Measurements from ENCODE around the gene CBX3.
"Not testable (repeated sequence)": the region's sequence is repeated elsewhere in the genome, so short reads cannot be mapped to it uniquely, and the experiment has no call there.

Gene CBX3

DNA sequence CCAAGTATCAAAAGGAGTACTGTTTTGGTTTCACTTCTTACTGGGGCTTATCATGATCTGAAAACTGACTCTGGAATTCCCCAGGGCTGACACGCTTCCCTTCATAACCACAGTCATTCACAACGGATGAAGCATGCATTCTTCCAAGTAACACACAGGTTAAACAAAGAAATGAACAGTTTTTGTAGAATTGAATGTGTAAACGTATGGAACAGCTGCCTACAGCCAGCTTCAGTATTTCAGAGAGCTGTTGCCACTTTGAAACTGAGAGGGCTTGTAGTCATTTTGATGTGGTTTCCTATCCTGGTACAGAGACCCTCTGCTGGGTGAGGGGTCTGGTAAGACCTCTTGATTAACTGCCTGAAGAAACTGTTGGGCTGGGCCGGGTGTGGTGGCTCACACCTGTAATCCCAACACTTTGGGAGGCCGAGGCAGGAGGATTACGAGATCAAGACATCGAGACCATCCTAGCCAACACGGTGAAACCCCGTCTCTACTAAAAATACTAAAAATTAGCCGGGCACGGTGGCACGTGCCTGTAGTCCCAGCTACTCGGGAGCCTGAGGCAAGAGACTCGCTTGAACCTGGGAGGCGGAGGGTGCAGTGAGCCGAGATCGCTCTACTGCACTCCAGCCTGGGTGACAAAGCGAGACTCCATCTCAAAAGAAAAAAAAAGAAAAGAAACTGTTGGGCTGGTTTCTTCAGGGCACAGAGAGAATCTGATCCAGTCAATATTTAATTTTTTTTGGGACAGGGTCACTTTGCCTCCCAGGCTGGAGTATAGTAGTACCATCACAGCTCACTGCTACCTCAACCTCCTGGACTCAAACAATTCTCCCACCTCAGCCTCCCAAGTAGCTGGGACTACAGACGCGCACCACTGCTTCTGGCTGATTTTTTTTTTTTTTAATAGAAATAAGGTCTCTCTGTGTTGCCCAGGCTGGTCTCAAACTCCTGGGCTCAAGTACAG, 44.8 kb upstream of the CBX3 start:
- peak overlapping the region in 1 of 2 donors; percentile 9 for H3K4me3 ChIP-seq (replicated peaks in 1 of 2; ENCODE audit: low read depth in 2 of 2, low read length in 2 of 2)
- DNase-seq (ENCODE audit: low read depth in 2 of 2): peak; percentile 85 to 95
- TF ChIP-seq, protein P1, sequence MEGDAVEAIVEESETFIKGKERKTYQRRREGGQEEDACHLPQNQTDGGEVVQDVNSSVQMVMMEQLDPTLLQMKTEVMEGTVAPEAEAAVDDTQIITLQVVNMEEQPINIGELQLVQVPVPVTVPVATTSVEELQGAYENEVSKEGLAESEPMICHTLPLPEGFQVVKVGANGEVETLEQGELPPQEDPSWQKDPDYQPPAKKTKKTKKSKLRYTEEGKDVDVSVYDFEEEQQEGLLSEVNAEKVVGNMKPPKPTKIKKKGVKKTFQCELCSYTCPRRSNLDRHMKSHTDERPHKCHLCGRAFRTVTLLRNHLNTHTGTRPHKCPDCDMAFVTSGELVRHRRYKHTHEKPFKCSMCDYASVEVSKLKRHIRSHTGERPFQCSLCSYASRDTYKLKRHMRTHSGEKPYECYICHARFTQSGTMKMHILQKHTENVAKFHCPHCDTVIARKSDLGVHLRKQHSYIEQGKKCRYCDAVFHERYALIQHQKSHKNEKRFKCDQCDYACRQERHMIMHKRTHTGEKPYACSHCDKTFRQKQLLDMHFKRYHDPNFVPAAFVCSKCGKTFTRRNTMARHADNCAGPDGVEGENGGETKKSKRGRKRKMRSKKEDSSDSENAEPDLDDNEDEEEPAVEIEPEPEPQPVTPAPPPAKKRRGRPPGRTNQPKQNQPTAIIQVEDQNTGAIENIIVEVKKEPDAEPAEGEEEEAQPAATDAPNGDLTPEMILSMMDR (IDR thresholded peaks at IDR 0.05; ENCODE audit: low read depth, low read length): no peak

DNA sequence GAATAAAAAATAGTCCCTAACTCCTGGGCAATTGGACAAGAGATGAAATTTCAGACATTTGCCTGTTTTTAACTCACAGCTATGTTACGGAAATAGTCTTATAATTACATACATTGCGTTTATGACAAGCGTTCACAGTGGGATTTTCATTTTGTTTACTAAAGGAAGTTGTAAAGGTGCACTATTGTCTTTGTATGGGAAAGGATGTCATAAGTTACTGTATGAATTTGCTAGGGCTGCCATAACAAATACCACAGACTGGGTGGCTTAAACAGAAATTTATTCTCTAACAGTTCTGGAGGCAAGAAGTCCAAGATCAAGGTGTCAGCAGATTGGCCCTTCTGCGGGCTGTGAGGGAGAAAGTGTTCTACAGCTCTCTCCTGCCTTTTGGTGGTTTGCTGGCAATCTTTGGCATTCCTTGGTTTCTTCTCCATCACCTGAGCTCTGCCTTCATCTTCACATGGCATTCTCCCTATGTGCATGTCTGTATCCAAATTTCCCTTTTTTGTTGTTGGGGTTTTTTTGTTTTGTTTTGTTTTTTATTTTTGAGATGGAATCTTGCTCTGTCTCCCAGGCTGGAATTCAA, 43.9 kb upstream of the CBX3 start:
- TF ChIP-seq, protein P1 (IDR thresholded peaks at IDR 0.05; ENCODE audit: low read depth, low read length): no peak
- no peak for DNase-seq (ENCODE audit: low read depth in 2 of 2)
- H3K4me3 ChIP-seq (replicated peaks in 1 of 2; ENCODE audit: low read depth in 2 of 2, low read length in 2 of 2): no peak overlapping the region

DNA sequence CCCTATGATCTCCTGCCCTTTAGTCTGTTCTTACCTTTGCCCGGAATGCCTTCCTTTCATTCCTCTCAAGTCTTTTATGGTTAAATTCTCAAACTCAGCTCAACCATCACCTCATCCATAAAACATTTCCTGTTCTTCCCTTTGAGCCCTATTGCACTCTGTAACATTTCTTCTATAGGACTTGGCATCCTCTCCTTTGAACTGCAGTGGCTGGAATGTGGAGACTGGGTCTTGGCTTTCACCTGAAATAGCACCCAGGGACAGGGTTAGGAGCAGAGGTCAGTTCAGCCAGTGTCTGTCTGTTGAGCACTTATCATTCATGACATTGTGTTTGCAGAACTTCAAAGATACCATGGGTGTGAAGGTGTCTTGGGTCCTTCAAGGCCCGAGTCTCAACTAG, 42.3 kb upstream of the CBX3 start:
- H3K4me3 ChIP-seq (replicated peaks in 1 of 2; ENCODE audit: low read depth in 2 of 2, low read length in 2 of 2): no peak overlapping the region
- TF ChIP-seq, protein P1 (IDR thresholded peaks at IDR 0.05; ENCODE audit: low read depth, low read length): no peak
- DNase-seq (ENCODE audit: low read depth in 2 of 2): peak in 1 of 2 donors; percentile 53

DNA sequence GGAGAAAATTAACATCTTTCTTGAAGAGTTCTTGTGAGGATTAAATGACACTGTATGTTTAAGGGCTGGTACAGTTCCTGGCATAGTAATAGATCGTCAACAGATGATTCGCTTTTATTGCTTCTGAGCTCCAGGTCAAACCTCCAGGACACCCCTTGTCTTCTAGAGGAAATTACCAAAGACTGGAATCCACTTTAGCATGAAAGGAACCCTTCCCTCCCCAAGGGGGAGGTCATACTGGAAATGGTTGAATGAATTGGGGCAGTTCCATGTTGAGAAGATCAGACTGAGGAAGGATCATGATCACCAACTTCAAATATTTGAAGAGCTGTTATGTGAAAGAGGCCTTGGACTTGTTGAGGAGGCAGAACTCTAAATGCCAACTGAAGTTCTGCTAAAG, 40.6 kb upstream of the CBX3 start:
- no peak for DNase-seq (ENCODE audit: low read depth in 2 of 2)
- TF ChIP-seq, protein P1 (IDR thresholded peaks at IDR 0.05; ENCODE audit: low read depth, low read length): no peak
- no peak overlapping the region for H3K4me3 ChIP-seq (replicated peaks in 1 of 2; ENCODE audit: low read depth in 2 of 2, low read length in 2 of 2)

DNA sequence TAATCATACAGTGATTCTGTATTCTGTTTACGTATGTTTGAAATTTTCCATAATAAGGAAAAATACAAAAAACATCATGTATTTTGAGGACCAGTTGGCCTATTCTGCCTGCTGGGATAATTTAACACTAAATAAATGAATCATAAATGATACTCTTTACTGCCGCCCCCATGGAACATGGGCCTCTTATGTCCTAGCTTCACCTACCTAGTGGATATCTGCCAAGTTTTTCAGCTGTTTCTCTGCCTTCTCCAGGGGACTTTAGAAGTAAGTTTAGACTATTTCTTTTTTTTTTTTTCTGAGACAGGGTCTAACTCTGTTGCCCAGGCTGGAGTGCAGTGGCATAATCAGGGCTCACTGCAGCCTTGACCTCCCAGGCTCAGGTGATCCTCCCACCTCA, 39.1 kb upstream of the CBX3 start:
- H3K4me3 ChIP-seq (replicated peaks in 1 of 2; ENCODE audit: low read depth in 2 of 2, low read length in 2 of 2): no peak overlapping the region
- TF ChIP-seq, protein P1 (IDR thresholded peaks at IDR 0.05; ENCODE audit: low read depth, low read length): no peak
- no peak for DNase-seq (ENCODE audit: low read depth in 2 of 2)

DNA sequence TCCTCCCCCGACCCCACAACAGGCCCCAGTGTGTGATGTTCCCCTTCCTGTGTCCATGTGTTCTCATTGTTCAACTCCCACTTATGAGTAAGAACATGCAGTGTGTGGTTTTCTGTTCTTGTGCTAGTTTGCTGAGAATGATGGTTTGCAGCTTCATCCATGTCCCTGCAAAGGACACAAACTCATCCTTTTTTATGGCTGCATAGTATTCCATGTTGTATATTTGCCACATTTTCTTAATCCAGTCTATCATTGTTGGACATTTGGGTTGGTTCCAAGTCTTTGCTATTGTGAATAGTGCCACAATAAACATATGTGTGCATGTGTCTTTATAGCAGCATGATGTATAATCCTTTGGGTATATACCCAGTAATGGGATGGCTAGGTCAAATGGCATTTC, 37.7 kb upstream of the CBX3 start:
- not testable (repeated sequence) for DNase-seq (ENCODE audit: low read depth in 2 of 2); H3K4me3 ChIP-seq (replicated peaks in 1 of 2; ENCODE audit: low read depth in 2 of 2, low read length in 2 of 2)

DNA sequence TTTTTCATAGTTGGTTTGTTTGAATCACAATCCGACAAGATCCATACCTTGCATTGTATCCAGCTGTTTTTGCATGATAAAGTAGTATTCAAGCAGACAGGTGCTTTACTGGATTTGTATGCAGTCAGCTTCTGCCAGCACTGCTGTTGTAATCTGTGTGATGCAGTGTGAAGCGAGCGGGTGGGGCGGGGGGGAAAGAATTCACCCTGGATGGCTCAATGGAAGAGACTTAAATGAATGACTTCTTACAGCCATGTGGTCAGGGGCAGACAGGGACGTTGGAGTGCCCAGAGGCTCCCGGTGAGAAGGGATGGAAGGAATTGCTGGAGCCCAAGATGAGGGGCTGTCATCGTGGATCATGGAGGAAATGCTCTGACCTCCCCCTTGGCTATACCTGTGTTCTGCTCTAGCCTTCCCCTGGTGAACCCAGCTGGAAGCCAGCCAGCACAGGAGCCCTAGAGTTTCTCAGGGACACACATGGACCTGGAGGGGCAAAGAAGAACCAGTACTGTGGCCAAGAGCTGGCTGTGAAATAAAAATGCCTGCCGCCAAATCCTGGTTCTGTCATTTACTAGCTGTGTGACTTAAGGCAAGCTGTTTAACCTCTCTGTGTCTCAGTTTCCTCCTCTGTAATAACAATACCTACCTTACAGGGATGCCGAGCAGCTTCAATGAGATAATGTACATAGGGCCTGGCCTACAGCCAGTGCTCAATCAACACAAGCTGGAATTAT, 35.4 kb upstream of the CBX3 start:
- H3K4me3 ChIP-seq (replicated peaks in 1 of 2; ENCODE audit: low read depth in 2 of 2, low read length in 2 of 2): no peak overlapping the region
- DNase-seq (ENCODE audit: low read depth in 2 of 2): no peak
- TF ChIP-seq, protein P1 (IDR thresholded peaks at IDR 0.05; ENCODE audit: low read depth, low read length): no peak
